ENCODE results near the gene CAB39L. TPM values are rescaled to one million over a fixed set of nuclear protein-coding genes. Genes with fewer than 3 reads are reported as not detected.
A peak's percentile ranks its signal among the peaks of the same experiment; 100 is the strongest.

Gene CAB39L
- total RNA-seq, 2 experiments from 2014 or later, result 9.6 to 28.6 TPM

- Histone ChIP-seq H3K9me2 (ENCODE audit: insufficient read depth, low read length) (no peaks in the 10 kb centered on the region), H2AFZ (ENCODE audit: low read length) (no peak overlapping the region), H3K4me1 (ENCODE audit: insufficient read depth, low read length, poor library complexity, severe bottlenecking) (peaks cover 49% of the 10 kb centered on the region), H3K79me2 (ENCODE audit: insufficient read depth, low read depth, low read length) (no peaks in the 10 kb centered on the region), H4K20me1 (ENCODE audit: insufficient read depth, low read length) (no peaks in the 10 kb centered on the region), H3K9me3 (ENCODE audit: low read length) (no peaks in the 10 kb centered on the region), H3K4me3 (ENCODE audit: low read depth, low read length, poor library complexity, severe bottlenecking) (no peak overlapping the region), H3K36me3 (ENCODE audit: insufficient read depth, low read length) (peaks cover 25% of the 10 kb centered on the region), H3K27ac (ENCODE audit: low read depth, low read length, poor library complexity, severe bottlenecking) (peak overlapping the region; percentile 14), H3K4me2 (ENCODE audit: low read length) (peak overlapping the region; percentile 42)
- BruUV-seq (replicated peaks), result no TSS peak
- ChIA-PET POLR2A (interaction anchor here (1.0 to 1.2 kb wide), 3 partner anchors 9 to 11 kb away, joined by 3 to 6 read pairs (median 4); no protein-coding TSS in a partner anchor), CTCF (ENCODE audit: unreplicated experiment) (no interaction called here)
- intact Hi-C loops (cut with micrococcal nuclease; ENCODE audit: unreplicated experiment), result no loop called here
- TF ChIP-seq CTCF (conservative IDR thresholded peaks at IDR 0.05; ENCODE audit: low read length) (no peak), EZH2phosphoT487 (IDR thresholded peaks at IDR 0.05; ENCODE audit: borderline replicate concordance, low read depth, low read length) (no peak)
- peak; percentile 64 for DNase-seq (ENCODE audit: low spot score)
These were observed 138.0 kb downstream of the CAB39L start for GRCh38 chr13:49305792-49306425.

- TF ChIP-seq CTCF (conservative IDR thresholded peaks at IDR 0.05; ENCODE audit: low read length), result no peak
- TF ChIP-seq EZH2phosphoT487 (IDR thresholded peaks at IDR 0.05; ENCODE audit: borderline replicate concordance, low read depth, low read length), result no peak
- intact Hi-C loops (cut with micrococcal nuclease; ENCODE audit: unreplicated experiment), result loop anchor here (5.0 kb wide), 1 partner anchor 487 kb away; the partner anchor contains the start of gene KPNA3
- ChIA-PET POLR2A (interaction anchor here (0.8 to 1.2 kb wide), 3 partner anchors 8 to 108 kb away, joined by 3 to 4 read pairs (median 3); no protein-coding TSS in a partner anchor), CTCF (ENCODE audit: unreplicated experiment) (no interaction called here)
- Histone ChIP-seq H3K79me2 (ENCODE audit: insufficient read depth, low read depth, low read length) (no peaks in the 10 kb centered on the region), H3K9me2 (ENCODE audit: insufficient read depth, low read length) (no peaks in the 10 kb centered on the region), H3K4me1 (ENCODE audit: insufficient read depth, low read length, poor library complexity, severe bottlenecking) (peaks cover 51% of the 10 kb centered on the region), H2AFZ (ENCODE audit: low read length) (no peak overlapping the region), H3K9me3 (ENCODE audit: low read length) (no peaks in the 10 kb centered on the region), H3K27ac (ENCODE audit: low read depth, low read length, poor library complexity, severe bottlenecking) (no peak overlapping the region), H4K20me1 (ENCODE audit: insufficient read depth, low read length) (no peaks in the 10 kb centered on the region), H3K4me2 (ENCODE audit: low read length) (peak overlapping the region; percentile 42), H3K36me3 (ENCODE audit: insufficient read depth, low read length) (peaks cover 16% of the 10 kb centered on the region), H3K4me3 (ENCODE audit: low read depth, low read length, poor library complexity, severe bottlenecking) (no peak overlapping the region)
- no TSS peak for BruUV-seq (replicated peaks)
- DNase-seq (ENCODE audit: low spot score), result no peak
These were observed 138.8 kb downstream of the CAB39L start for GRCh38 chr13:49304763-49305700.
